ENCODE data around the gene SLC7A7. TPM values are rescaled to one million over a fixed set of nuclear protein-coding genes. Genes with fewer than 3 reads are reported as not detected.

Gene SLC7A7
- total RNA-seq, 1 experiment from 2014 or later: 2.3 TPM

GRCh38 chr14:22812744-22813143, 2.5 kb downstream of the SLC7A7 start:
- POLR2A ChIA-PET (ENCODE audit: low non-redundant PET): no interaction called here
- intact Hi-C loops (cut with micrococcal nuclease; ENCODE audit: unreplicated experiment): no loop called here
- H3K27me3 ChIP-seq (replicated peaks; ENCODE audit: insufficient read depth, low read depth, low read length, poor library complexity): no peaks in the 10 kb centered on the region

DNA sequence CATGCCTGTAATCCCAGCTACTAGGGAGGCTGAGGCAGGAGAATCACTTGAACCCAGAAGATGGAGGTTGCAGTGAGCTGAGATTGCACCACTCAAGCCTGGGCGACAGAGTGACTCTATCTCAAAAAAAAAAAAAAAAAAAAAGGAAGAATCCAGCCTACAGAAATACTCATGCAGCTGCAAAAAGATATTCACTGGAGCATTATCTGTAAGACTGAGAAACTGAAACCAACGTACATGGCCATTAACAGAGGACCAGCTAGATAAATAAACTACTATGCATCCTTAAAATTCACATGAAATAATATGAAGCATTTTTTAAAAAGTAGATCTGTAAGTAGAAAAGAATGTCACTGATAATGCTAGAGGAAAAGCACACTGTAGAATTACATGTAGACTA, 3.5 kb downstream of the SLC7A7 start:
- no TSS peak for BruUV-seq (replicated peaks)
- CTCF ChIA-PET: interaction anchor here (0.6 to 0.7 kb wide), 2 partner anchors 158 to 239 kb away, joined by 3 to 6 read pairs; no protein-coding TSS in a partner anchor
- Histone ChIP-seq H3K4me3 (ENCODE audit: low read depth, low read length, poor library complexity, severe bottlenecking) (no peak overlapping the region), H3K9me3 (ENCODE audit: low read depth, low read length, poor library complexity, severe bottlenecking) (no peaks in the 10 kb centered on the region), H3K27ac (ENCODE audit: low read depth, low read length, poor library complexity, severe bottlenecking) (no peak overlapping the region), H3K27me3 (replicated peaks; ENCODE audit: insufficient read depth, low read depth, low read length, poor library complexity) (no peaks in the 10 kb centered on the region), H3K36me3 (ENCODE audit: insufficient read depth, low read length, poor library complexity, severe bottlenecking) (no peaks in the 10 kb centered on the region), H3K4me1 (ENCODE audit: insufficient read depth, low read length, poor library complexity, severe bottlenecking) (no peaks in the 10 kb centered on the region)
- POLR2A ChIA-PET (ENCODE audit: low non-redundant PET): interaction anchor here (0.6 kb wide), 1 partner anchor 35 kb away, joined by 9 read pairs; no protein-coding TSS in a partner anchor
- DNase-seq (ENCODE audit: low spot score): no peak
- intact Hi-C loops (cut with micrococcal nuclease; ENCODE audit: unreplicated experiment): no loop called here
- TF ChIP-seq, protein P1, sequence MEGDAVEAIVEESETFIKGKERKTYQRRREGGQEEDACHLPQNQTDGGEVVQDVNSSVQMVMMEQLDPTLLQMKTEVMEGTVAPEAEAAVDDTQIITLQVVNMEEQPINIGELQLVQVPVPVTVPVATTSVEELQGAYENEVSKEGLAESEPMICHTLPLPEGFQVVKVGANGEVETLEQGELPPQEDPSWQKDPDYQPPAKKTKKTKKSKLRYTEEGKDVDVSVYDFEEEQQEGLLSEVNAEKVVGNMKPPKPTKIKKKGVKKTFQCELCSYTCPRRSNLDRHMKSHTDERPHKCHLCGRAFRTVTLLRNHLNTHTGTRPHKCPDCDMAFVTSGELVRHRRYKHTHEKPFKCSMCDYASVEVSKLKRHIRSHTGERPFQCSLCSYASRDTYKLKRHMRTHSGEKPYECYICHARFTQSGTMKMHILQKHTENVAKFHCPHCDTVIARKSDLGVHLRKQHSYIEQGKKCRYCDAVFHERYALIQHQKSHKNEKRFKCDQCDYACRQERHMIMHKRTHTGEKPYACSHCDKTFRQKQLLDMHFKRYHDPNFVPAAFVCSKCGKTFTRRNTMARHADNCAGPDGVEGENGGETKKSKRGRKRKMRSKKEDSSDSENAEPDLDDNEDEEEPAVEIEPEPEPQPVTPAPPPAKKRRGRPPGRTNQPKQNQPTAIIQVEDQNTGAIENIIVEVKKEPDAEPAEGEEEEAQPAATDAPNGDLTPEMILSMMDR (conservative IDR thresholded peaks at IDR 0.05; ENCODE audit: low read depth, low read length): no peak
- no peak for TF ChIP-seq EZH2 (IDR thresholded peaks at IDR 0.05; ENCODE audit: borderline replicate concordance, low read depth, low read length, poor library complexity, severe bottlenecking)

More at GRCh38 chr14:22812744-22813143, 2.5 kb downstream of the SLC7A7 start:
- no peak overlapping the region for H3K27ac ChIP-seq (ENCODE audit: low read depth, low read length, poor library complexity, severe bottlenecking)
- H3K9me3 ChIP-seq (ENCODE audit: low read depth, low read length, poor library complexity, severe bottlenecking): no peaks in the 10 kb centered on the region
- H3K4me1 ChIP-seq (ENCODE audit: insufficient read depth, low read length, poor library complexity, severe bottlenecking): peaks cover under 1% of the 10 kb centered on the region
- DNase-seq (ENCODE audit: low spot score): no peak
- BruUV-seq (replicated peaks): no TSS peak
- no peak for TF ChIP-seq EZH2 (IDR thresholded peaks at IDR 0.05; ENCODE audit: borderline replicate concordance, low read depth, low read length, poor library complexity, severe bottlenecking)
- TF ChIP-seq, protein P1 (conservative IDR thresholded peaks at IDR 0.05; ENCODE audit: low read depth, low read length): no peak
- CTCF ChIA-PET: no interaction called here
- H3K36me3 ChIP-seq (ENCODE audit: insufficient read depth, low read length, poor library complexity, severe bottlenecking): no peaks in the 10 kb centered on the region
- no peak overlapping the region for H3K4me3 ChIP-seq (ENCODE audit: low read depth, low read length, poor library complexity, severe bottlenecking)

- no peak for TF ChIP-seq EZH2 (IDR thresholded peaks at IDR 0.05; ENCODE audit: borderline replicate concordance, low read depth, low read length, poor library complexity, severe bottlenecking)
- TF ChIP-seq, protein P1 (conservative IDR thresholded peaks at IDR 0.05; ENCODE audit: low read depth, low read length): no peak
- no peaks in the 10 kb centered on the region for H3K9me3 ChIP-seq (ENCODE audit: low read depth, low read length, poor library complexity, severe bottlenecking)
- intact Hi-C loops (cut with micrococcal nuclease; ENCODE audit: unreplicated experiment): no loop called here
- DNase-seq (ENCODE audit: low spot score): no peak
- no peaks in the 10 kb centered on the region for H3K27me3 ChIP-seq (replicated peaks; ENCODE audit: insufficient read depth, low read depth, low read length, poor library complexity)
- no peaks in the 10 kb centered on the region for H3K4me1 ChIP-seq (ENCODE audit: insufficient read depth, low read length, poor library complexity, severe bottlenecking)
- H3K4me3 ChIP-seq (ENCODE audit: low read depth, low read length, poor library complexity, severe bottlenecking): no peak overlapping the region
- H3K27ac ChIP-seq (ENCODE audit: low read depth, low read length, poor library complexity, severe bottlenecking): no peak overlapping the region
- no peaks in the 10 kb centered on the region for H3K36me3 ChIP-seq (ENCODE audit: insufficient read depth, low read length, poor library complexity, severe bottlenecking)
- CTCF ChIA-PET: no interaction called here
- BruUV-seq (replicated peaks): no TSS peak
- POLR2A ChIA-PET (ENCODE audit: low non-redundant PET): no interaction called here
Observed at GRCh38 chr14:22808388-22809209, 6.6 kb downstream of the SLC7A7 start.
